ENCODE data around the gene VCL.

DNA sequence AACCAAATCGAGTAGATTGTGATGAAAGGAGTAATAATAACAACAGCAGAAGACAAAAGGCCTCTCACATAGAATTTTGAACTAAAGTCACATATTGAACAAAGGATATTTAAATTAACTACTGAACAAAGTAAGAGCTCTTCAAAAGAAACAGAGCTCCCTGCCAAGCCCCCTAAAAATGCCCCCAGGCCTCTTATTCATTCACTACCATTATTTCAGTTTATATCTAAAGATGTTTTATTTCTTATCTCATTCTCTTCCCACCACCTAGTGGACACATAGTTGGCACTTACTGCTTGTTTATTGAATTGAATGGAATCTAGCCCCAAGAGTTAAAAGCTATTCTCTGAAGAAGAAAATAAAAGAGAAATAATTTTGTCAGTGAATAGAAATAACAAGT, 37.4 kb downstream of the VCL start:
- TF ChIP-seq CTCF (IDR thresholded peaks at IDR 0.05) (peak in 1 of 6 experiments; percentile 16), POLR2A (IDR thresholded peaks at IDR 0.05) (no peak), EP300 (IDR thresholded peaks at IDR 0.05) (no peak)

Data from upper lobe of left lung (tissue), 4 donors.